NCI-H82 treated with DMSO at 0.1 percent for 48 hours (cell line): ENCODE results near the gene NCF2.

Experiments used
- DNase-seq: peaks from one replicate; lab custom pipeline; 2025; ENCODE audit not compliant: unreplicated experiment; lab: John Stamatoyannopoulos, UW

Gene NCF2

DNA sequence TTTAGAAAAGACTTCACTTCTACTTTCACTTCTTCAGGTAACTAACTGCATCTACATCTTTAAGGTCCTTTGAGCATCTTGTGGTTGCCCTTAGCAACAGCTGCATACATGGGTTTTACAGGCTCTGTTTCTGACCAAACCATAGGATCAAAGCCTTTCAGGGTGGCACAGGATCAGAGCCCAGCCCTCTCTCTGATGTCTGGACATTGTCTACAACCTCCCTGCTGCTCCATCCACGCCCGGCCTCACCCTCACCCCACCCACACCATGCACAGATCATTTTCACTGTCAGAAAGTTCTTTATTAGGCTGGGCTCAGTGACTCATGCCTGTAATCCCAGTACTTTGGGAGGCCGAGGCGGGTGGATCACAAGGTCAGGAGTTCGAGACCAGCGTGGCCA is 5.2 kb downstream of the NCF2 start:
- no peak for DNase-seq

DNA sequence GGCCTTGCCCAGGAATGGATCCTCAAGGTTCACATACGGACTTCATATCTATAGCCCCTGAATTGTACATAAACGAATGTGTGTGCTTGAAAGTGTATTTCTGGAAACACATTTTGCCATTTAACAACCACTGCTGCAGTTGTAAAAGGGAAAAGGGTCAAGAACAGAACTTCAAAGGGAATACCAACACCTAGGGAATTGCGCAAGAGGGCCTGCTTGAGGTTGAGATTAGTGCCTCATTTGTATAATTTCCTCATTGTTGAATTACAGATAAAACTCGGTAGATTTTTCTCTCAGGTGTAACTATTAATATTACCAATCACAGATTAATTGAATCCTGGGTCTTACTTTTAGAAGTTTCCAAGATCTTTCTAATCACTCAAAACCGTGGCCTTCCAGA is 6.1 kb downstream of the NCF2 start:
- no peak for DNase-seq

- DNase-seq = no peak
These were observed 6.8 kb downstream of the NCF2 start for GRCh38 chr1:183583466-183583865.

- DNase-seq = no peak
These were observed 8.1 kb downstream of the NCF2 start for GRCh38 chr1:183582021-183582713.

GRCh38 chr1:183580281-183580682 is 10.0 kb downstream of the NCF2 start:
- no peak for DNase-seq

DNA sequence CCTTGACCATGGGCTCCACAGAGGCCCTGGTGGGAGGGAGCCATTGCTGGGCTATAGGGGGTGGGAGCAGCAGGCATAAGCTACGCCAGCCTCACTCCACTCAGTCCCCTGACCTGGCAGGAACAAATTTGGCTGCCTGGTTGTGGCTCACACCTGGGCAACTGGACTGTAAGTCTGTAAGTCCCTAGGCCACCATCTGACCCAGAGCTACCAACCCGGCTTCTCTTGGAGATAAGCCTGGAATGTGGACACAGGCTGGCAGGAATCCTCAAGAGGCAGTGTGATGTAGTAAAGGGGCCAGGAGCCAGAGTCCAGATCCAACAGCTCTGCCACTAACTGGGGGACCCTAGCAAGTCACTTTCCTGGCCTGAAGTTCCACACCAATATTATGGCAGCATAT is 11.4 kb downstream of the NCF2 start:
- no peak for DNase-seq

- no peak for DNase-seq
These were observed 12.3 kb downstream of the NCF2 start for GRCh38 chr1:183577897-183578465.

GRCh38 chr1:183576537-183576936 is 13.7 kb downstream of the NCF2 start:
- no peak for DNase-seq

GRCh38 chr1:183575606-183576005 is 14.7 kb downstream of the NCF2 start:
- DNase-seq = no peak

GRCh38 chr1:183572721-183573120 is 17.5 kb downstream of the NCF2 start:
- DNase-seq = no peak

GRCh38 chr1:183571678-183572268 is 18.5 kb downstream of the NCF2 start:
- no peak for DNase-seq

DNA sequence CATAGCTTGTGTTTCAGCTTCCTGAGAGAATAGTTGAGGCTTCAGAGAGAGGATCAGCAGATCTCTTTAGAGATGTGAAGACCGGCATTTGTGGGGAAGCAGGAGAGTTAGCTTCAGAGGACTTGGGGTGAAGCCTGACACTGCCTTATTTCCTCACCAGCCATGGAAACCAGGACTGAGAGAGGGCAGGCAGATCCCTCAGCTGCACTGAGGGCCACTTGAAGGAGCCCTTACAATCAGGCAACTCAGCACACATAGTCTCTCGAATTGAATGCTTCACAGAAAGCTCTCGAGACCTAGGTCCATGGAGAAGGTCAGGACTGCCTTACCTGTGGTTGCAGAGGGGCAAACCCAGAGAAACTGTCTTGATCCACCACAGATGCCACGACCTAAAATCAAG is 19.8 kb downstream of the NCF2 start:
- DNase-seq = no peak

- no peak for DNase-seq
These were observed 20.5 kb downstream of the NCF2 start for GRCh38 chr1:183569801-183570200.

- DNase-seq = no peak
These were observed 21.1 kb downstream of the NCF2 start for GRCh38 chr1:183569141-183569540.

DNA sequence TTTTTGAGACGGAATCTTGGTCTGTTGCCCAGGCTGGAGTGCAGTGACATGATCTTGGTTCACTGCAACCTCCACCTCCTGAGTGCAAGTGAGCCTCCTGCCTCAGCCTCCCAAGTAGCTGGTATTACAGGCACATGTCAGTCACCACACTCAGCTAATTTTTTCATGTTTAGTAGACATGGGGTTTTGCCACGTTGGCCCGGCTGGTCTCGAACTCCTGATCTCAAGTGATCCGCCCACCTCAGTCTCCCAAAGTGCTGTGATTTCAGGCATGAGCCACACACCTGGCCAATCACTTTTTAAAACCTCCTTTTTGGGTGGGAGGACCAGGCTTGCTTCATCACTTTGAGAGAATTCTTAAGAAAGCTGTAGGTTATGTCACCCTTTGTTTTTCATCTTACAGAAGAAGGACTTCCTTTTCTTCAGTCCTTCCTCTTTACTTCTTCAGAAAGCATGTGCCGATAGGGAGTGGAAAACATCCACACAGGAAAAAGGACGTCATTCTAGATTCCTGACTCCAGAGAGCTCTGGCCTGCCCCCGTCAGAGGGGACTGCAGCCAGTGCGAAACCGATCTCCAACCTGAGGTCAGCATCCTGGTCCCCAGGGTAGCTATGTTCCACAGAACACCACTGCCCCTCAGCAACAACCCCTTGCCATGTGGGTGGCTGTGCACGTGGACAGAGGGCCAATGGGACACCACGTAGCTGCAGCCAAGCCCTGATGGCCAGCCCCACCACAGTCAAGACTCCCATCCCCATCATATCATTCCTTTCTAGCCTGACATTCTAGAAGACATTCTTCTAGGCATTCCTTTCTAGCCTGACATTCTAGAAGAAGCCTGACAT is 21.9 kb downstream of the NCF2 start:
- DNase-seq = no peak

DNA sequence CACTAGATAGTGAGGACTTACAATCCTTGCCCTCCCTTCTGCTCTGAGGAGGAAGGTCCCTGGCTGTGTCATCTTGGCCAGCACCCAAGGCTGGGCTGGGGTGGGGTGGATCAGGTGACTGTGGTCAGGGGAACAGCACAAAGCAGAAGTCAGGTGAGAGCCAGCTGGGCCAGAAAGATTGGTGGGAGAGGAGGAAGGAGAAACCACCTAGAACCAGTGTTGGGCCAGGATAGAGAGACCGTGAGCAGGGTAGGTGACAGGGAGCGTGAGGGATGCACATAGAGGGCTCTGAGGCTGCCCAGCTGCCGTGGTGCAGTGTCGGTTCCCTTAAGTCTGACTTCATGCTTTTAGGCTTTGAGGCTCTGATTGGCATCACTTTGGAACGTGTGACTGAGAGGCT is 22.7 kb downstream of the NCF2 start:
- no peak for DNase-seq

GRCh38 chr1:183566026-183566425 is 24.2 kb downstream of the NCF2 start:
- no peak for DNase-seq

- no peak for DNase-seq
These were observed 25.0 kb downstream of the NCF2 start for GRCh38 chr1:183565261-183565660.

DNA sequence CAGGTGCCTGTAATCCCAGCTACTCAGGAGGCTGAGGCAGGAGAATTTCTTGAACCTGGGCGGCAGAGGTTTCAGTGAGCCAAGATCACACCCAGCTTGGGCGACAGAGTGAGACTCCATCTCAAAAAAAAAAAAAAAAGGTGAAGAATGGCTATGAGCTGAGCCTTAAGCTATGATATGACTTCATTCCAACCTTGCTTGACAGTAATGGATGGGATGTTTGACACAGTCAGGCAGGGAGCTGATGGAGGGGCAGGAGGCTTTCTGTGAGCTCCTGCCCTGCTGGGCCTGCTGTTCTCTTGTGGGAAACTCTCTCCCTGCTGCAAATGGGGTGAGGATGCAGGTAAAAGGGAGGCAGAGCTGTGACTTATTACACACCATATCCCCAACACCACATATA is 27.6 kb downstream of the NCF2 start:
- no peak for DNase-seq

- no peak for DNase-seq
These were observed 31.2 kb downstream of the NCF2 start for GRCh38 chr1:183559061-183559460.

DNA sequence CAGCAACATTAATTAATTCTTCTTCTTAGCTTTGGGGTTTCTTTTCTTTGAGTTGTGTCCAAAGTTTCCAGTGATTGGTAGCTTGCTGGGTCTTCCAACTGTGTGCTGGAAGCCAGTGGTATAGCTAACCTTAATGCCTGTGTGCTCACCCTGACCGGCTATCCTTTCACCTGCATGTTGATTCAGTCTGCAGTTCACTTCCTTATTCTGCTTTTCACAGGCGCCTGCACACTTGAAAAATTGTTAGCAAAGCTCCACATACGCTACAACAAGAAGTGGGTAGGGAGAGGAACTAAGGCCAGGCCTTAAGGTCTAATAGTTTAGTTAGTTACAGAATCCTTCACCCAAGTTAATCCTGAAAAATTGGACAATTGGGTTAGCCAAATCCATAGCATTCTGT is 35.7 kb downstream of the NCF2 start:
- DNase-seq = no peak

- no peak for DNase-seq
These were observed 36.5 kb downstream of the NCF2 start for GRCh38 chr1:183553764-183554163.
